GM19372 (cell line): ENCODE data around the gene LPP.

Source experiments
- ATAC-seq: cut with Tn5 transposase; IDR thresholded peaks from one replicate; pipeline ENCODE4 v1.9.1; 2021; ENCODE audit warnings: mild to moderate bottlenecking, low read depth, moderate library complexity; ENCODE audit not compliant: unreplicated experiment

The LPP gene

DNA sequence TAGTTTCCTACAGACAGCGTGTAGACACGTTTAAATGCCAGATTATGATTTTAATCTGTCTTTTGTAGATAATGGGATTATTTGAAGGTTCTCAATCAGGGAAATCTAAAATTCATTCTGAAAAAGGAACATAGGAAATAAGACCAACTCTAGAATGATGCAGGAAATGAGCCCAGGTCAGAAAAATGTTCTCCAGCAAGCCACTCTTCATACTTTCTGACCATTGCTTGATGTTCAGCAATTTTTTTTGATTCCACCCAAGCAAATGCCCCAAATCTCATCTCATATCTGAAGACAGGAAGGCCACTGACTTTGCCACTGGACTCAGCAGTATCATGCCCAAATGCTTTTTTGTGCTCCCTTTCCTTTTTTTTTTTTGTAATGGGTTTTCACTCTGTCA is 373.4 kb downstream of the LPP start:
- ATAC-seq = no peak

DNA sequence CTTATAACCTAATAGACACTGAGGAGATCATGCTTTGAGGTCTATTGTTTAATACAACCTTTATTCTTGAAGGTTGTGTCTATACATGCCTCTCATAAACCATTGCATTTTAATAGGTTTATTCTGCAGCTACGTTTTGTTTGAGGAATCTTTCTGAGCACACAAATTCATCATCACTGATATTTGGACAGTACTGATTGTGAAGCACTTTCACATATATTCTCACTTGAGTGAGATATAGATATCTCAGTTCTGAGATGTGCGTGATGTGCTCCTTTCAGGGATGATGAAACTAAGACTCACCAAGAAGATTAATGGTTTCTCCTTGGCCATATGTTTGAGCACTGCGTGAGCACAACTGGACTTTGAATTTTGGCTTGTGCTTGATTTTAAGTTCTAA is 374.4 kb downstream of the LPP start:
- no peak for ATAC-seq

GRCh38 chr3:188529228-188529627 is 375.3 kb downstream of the LPP start:
- no peak for ATAC-seq

GRCh38 chr3:188530226-188530625 is 376.3 kb downstream of the LPP start:
- no peak for ATAC-seq

DNA sequence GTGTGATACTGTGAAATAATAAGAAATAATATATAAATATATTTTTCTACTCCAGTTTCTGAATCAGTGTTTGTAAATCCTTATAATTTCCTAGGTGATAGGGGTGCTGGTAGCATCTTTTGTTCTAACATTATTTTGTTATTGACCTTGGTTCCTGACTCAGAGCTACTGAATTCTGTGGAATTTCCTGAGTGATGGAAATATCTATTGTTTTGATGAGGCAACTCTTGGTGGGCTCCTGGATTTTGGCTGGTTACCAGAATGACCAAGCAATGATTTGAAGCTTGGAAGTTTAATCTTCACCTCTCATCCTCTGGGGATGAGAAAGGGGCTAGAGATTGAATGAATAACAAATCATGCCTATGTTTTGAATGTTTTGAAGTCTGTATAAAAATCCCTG is 377.3 kb downstream of the LPP start:
- ATAC-seq = no peak

- ATAC-seq = no peak
These were observed 379.2 kb downstream of the LPP start for GRCh38 chr3:188533172-188533571.

DNA sequence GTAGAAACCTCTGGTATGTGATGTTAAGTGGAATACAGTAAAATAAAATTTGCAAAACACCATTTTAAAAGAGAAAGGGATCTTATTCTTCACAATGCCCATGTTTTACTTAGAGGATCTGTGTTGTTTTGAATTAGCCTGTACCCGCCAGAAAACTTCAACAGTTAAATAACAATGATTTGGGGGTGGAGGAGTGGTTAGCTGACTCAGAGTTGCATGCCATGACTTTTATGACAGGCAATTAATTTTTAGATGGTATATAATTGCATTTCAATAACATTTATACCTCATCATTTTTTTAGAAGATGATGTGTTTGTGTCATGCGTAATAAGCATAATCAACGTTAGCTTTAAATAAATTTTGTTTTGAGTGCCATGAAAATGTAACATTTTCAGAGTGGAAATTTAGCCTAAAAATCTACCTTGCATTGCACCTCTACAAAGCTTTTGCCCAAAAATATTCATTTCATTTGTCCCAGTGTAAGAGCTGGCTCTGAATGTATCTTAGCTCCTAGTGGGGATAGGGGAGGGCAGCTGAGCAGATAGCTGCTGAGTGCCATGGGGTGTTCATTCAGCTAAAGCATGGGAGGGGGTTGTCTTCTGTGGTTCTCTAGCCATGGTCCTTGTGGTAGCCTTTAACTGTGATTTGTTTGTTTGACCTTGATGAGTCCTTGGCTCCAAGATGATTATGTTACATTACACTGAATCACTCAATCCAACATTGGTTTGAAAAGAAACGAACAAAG is 379.8 kb downstream of the LPP start:
- ATAC-seq = no peak

DNA sequence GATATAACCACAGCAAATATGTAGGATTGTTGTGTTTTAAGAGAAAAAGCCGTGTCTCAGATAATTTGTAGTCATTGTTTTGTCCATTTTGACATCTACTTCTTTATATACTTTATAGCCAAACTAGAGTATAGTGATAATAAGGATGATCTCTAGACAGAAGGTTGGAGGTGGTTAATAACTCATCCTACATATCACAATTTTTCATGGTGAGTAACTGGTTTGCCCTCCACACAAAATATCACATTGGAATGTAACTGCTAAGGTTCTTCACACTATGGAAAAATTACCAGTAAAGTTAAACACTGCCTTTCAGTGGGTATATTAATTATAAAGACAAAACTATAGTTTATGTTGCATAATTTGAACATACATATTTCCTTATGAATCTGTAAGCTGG is 380.7 kb downstream of the LPP start:
- no peak for ATAC-seq

DNA sequence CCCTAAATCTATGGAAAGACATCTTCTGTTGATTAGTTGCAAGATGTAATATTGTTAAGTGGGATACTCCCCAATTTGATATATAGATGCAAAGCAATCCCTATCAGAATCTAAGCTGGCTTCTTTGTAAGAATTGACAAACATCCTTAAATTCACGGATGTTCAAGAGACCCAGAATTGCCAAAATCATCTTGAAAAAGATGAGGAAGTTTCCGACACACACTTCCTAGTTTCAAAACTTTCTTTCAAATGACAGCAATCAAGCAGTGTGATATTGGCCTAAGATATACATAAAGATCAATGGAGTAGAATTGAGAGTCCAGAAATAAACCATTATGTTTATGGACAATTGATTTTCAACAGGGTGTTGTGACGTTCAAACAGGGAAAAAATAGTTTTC is 383.6 kb downstream of the LPP start:
- no peak for ATAC-seq

DNA sequence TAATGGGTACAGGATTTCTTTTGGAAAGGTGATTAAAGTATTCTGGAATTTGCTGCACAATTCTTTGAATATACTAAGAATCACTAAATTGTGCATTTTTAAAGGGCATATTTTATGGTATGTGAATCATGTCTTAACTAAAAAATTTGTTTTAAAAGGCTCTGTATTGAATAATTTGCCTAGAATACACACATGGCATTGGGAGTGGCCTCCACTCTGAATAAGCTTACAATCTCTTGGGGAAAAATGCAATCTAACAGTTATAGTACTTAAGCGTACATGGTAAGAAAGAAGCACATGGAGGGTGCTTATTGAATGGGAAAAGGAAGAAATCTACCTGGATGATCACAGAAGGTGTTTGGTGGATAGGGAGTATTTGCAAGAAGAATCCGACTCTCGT is 385.1 kb downstream of the LPP start:
- ATAC-seq = no peak

GRCh38 chr3:188539631-188540194 is 385.8 kb downstream of the LPP start:
- ATAC-seq = no peak

DNA sequence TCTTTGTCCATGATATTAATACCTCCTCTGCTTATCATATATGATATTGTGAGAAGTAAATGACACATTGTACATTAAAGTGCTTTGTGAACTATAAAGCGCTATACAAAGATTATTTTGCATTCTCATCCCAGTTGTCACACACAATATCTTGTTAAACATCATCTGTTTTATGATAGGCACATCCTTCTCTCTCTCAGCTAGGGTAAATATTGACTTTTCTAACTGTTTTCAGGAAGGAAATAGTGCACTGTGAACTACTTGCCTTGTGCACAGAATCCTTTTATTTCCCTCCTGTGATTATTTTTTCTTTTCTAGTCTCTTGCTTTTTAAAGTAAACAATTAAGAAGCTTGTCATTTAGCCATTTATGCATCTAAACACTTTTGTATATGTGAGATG is 388.2 kb downstream of the LPP start:
- no peak for ATAC-seq

DNA sequence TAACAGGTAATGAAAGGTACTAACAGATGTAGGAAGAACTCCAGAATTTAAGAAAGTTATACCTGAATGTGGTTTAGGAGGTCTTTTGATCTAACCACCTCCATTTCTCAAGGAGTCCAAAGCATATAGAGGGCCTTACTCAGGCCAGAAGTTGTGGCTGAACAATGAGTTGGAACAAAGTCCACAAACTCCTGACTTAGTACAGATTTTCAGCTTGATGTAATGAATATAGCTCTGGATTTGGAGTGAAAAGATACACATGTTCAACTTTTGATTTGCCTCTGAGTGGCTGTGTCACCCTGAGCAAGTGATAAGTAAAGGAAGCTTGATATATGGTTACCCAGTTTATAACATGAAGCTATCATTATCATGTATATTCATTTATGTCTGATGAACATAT is 390.1 kb downstream of the LPP start:
- no peak for ATAC-seq

GRCh38 chr3:188546835-188547670 is 393.1 kb downstream of the LPP start:
- ATAC-seq = no peak

GRCh38 chr3:188553569-188553968 is 399.6 kb downstream of the LPP start:
- ATAC-seq = no peak

DNA sequence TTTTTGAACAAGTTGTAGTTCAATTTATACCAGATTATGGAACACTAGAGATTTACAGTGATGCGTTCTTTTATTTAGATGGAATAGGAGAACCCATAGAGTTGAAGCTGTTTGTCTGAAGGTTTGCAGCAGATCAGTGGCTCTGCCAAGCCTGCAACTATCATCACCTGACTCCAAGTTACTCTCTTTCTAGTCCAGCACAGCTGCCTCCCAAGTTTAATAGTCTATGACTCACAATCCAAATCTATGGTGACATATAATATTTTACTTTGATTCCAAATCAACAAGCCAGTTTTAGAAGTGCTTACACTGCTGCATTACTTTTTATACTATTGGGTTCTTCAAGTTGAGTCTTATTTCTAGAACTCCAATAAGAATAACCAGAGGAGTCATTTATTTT is 400.4 kb downstream of the LPP start:
- no peak for ATAC-seq

DNA sequence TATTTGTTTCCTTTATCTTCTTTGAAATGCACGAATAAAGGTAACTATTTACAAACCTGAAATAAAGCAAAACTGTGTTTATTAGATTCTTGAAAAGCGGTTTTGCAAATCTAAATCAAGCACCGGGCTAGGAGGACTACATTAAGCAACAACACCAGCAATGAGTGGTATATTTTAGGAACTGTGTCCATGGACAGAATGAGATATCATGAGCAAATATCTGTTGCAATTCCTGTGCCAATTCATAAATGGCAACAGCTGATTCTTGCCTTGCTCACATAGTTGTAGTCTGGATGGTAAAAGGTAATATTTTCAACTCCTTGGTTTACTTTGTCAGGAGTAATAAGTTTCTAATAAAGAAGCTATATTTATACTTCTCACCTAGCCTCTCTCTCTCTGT is 403.3 kb downstream of the LPP start:
- no peak for ATAC-seq

- ATAC-seq = no peak
These were observed 404.6 kb downstream of the LPP start for GRCh38 chr3:188558343-188559071.

GRCh38 chr3:188559072-188559429 is 405.1 kb downstream of the LPP start:
- no peak for ATAC-seq

DNA sequence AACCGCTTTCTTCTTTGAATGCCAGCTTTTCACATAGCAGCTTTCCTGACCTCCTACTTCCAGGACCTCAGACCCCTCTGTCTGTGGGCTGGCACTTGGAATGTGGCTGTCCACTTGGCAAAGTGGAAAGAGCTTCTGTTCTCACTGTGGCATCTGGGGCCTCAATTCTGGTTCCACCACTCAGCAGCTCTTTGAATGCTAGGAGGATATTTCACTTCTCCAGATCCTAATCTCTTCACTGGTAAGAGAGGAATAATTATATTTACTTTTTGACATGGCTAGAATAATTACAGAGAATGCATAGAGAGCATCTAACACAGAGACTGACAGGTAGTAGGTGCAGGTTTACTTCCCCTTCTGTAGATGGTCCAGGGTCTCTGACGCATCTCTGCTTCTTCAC is 405.9 kb downstream of the LPP start:
- ATAC-seq = no peak

DNA sequence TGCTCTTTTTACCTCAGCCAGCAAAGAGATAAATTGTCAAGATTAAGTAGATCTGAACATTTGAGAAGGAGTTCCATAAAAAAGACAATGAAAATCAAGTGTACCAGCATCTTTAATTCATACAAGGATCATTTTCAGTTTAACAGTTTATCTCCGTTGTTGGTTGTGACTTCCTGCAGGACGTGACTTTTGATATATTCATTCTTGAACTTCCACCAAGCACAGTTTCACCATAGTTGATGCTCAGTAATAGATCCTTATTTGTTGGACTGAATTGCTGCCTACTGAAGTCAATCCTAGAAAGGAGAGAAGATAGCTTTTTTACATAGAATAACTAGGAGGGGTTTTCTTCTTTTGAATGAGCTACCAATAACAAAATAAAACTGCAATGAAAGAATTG is 408.2 kb downstream of the LPP start:
- no peak for ATAC-seq
